ENCODE measurements around the gene TBX21. TPM values are rescaled to one million over a fixed set of nuclear protein-coding genes. Genes with fewer than 3 reads are reported as not detected.

Gene TBX21
- total and polyA plus RNA-seq, 12 donors = 0.07 to 2.0 (median 0.21) TPM; not detected in 4

GRCh38 chr17:47708312-47708863, 24.6 kb upstream of the TBX21 start:
- Histone ChIP-seq H3K27ac (peak overlapping the region in 4 of 10 donors; percentile 22 to 71 (median 52)), H3K27me3 (peaks cover 0 to 3% (median 0%) of the 10 kb centered on the region in 7 donors), H3K36me3 (peaks cover 0 to 53% (median 8%) of the 10 kb centered on the region in 9 donors), H3K4me1 (peaks cover 5 to 56% (median 30%) of the 10 kb centered on the region in 9 donors), H3K4me3 (peak overlapping the region in 8 of 10 donors; percentile 21 to 47 (median 36)), H3K9me3 (no peaks in the 10 kb centered on the region)
- DNase-seq (no peak), ATAC-seq (no peak)
- intact Hi-C loops (cut with DNase I) = loop anchor here in 2 of 10 donors (10.0 kb wide), 1 partner anchor 86 kb away; no protein-coding TSS in a partner anchor
- WGBS, 2 donors = 59 to 67% methylated on average over 22 to 31 of the region's 31 CpGs
- TF ChIP-seq CTCF (IDR thresholded peaks at IDR 0.05) = no peak

- TF ChIP-seq CTCF (IDR thresholded peaks at IDR 0.05) = no peak
- ATAC-seq (peak; percentile 44 to 79 (median 62)), DNase-seq (peak in 1 of 2 donors; percentile 66)
- Histone ChIP-seq H3K27ac (peak overlapping the region in 5 of 10 donors; percentile 22 to 71 (median 48)), H3K27me3 (peaks cover 0 to 7% (median 0%) of the 10 kb centered on the region in 7 donors), H3K4me1 (peaks cover 5 to 50% (median 30%) of the 10 kb centered on the region in 9 donors), H3K9me3 (no peaks in the 10 kb centered on the region), H3K36me3 (peaks cover 0 to 49% (median 8%) of the 10 kb centered on the region in 9 donors), H3K4me3 (peak overlapping the region in 8 of 10 donors; percentile 21 to 47 (median 36))
- WGBS, 2 donors = 45 to 56% methylated on average over 73 to 89 of the region's 89 CpGs
- intact Hi-C loops (cut with DNase I) = loop anchor here in 2 of 10 donors (10.0 kb wide), 1 partner anchor 86 kb away; no protein-coding TSS in a partner anchor
Observed at GRCh38 chr17:47708864-47709541, 24.0 kb upstream of the TBX21 start.

- Histone ChIP-seq H3K27ac (no peak overlapping the region), H3K36me3 (peaks cover 0 to 46% (median 8%) of the 10 kb centered on the region in 9 donors), H3K9me3 (no peaks in the 10 kb centered on the region), H3K27me3 (peaks cover 0 to 7% (median 0%) of the 10 kb centered on the region in 7 donors), H3K4me1 (peaks cover 5 to 44% (median 26%) of the 10 kb centered on the region in 9 donors), H3K4me3 (peak overlapping the region in 1 of 10 donors; percentile 31)
- TF ChIP-seq CTCF (IDR thresholded peaks at IDR 0.05) = no peak
- no peak for ATAC-seq
- intact Hi-C loops (cut with DNase I) = loop anchor here in 2 of 10 donors (10.0 kb wide), 1 partner anchor 85 kb away; no protein-coding TSS in a partner anchor
- no peak for DNase-seq
- WGBS, 2 donors = 92 to 94% methylated on average over 3 of the region's 3 CpGs
Observed at GRCh38 chr17:47709594-47709993, 23.4 kb upstream of the TBX21 start.

- no peak overlapping the region for H3K27ac ChIP-seq
- DNase-seq = no peak
- 91 to 94% methylated on average over 15 of the region's 15 CpGs for WGBS, 2 donors
- ATAC-seq = no peak
- no peak overlapping the region for H3K4me3 ChIP-seq
- intact Hi-C loops (cut with DNase I) = no loop called here
- H3K36me3 ChIP-seq = peaks cover 0 to 34% (median 8%) of the 10 kb centered on the region in 9 donors
- TF ChIP-seq CTCF (IDR thresholded peaks at IDR 0.05) = no peak
- peaks cover 5 to 25% (median 15%) of the 10 kb centered on the region in 9 donors for H3K4me1 ChIP-seq
- peaks cover 0 to 7% (median 0%) of the 10 kb centered on the region in 7 donors for H3K27me3 ChIP-seq
- no peaks in the 10 kb centered on the region for H3K9me3 ChIP-seq
Observed at GRCh38 chr17:47711366-47712099, 21.5 kb upstream of the TBX21 start.

Data from heart right ventricle (tissue), 16 donors.